ENCODE measurements around the gene CYP17A1.

DNA sequence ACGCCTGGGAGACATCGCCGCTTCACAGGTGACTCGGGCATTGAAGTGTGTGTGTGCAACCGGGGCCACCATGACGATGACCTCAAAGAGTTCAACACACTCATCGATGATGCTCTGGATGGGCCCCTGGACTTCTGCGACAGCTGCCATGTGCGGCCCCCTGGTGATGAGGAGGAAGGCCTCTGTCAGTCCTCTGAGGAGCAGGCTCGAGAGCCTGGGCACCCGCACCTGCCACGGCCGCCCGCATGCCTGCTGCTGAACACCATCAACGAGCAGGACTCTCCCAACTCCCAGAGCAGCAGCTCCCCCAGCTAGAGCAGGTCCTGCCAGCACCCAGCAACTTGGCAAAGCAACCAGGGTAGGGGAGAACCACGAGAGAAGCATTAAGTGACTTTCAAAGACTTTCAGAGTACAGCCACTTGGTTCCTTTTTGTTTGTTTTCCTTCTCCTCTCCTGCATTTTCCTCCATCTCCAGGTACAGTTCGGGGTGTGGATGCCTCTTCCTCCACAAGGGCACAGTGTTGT lies 24.1 kb downstream of the CYP17A1 start:
- no peak for TF ChIP-seq EP300 (IDR thresholded peaks at IDR 0.05)
- TF ChIP-seq, protein P1, sequence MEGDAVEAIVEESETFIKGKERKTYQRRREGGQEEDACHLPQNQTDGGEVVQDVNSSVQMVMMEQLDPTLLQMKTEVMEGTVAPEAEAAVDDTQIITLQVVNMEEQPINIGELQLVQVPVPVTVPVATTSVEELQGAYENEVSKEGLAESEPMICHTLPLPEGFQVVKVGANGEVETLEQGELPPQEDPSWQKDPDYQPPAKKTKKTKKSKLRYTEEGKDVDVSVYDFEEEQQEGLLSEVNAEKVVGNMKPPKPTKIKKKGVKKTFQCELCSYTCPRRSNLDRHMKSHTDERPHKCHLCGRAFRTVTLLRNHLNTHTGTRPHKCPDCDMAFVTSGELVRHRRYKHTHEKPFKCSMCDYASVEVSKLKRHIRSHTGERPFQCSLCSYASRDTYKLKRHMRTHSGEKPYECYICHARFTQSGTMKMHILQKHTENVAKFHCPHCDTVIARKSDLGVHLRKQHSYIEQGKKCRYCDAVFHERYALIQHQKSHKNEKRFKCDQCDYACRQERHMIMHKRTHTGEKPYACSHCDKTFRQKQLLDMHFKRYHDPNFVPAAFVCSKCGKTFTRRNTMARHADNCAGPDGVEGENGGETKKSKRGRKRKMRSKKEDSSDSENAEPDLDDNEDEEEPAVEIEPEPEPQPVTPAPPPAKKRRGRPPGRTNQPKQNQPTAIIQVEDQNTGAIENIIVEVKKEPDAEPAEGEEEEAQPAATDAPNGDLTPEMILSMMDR (IDR thresholded peaks at IDR 0.05): no peak
- TF ChIP-seq POLR2A (IDR thresholded peaks at IDR 0.05): no peak
- TF ChIP-seq POLR2AphosphoS5 (IDR thresholded peaks at IDR 0.05): no peak

Data from sigmoid colon (tissue), 4 donors.